ENCODE results near the gene AHRR. TPM values are rescaled to one million over a fixed set of nuclear protein-coding genes. Genes with fewer than 3 reads are reported as not detected.

The AHRR gene
- total and polyA plus RNA-seq, 2 donors from 2014 or later = 0.71 to 1.7 TPM

DNA sequence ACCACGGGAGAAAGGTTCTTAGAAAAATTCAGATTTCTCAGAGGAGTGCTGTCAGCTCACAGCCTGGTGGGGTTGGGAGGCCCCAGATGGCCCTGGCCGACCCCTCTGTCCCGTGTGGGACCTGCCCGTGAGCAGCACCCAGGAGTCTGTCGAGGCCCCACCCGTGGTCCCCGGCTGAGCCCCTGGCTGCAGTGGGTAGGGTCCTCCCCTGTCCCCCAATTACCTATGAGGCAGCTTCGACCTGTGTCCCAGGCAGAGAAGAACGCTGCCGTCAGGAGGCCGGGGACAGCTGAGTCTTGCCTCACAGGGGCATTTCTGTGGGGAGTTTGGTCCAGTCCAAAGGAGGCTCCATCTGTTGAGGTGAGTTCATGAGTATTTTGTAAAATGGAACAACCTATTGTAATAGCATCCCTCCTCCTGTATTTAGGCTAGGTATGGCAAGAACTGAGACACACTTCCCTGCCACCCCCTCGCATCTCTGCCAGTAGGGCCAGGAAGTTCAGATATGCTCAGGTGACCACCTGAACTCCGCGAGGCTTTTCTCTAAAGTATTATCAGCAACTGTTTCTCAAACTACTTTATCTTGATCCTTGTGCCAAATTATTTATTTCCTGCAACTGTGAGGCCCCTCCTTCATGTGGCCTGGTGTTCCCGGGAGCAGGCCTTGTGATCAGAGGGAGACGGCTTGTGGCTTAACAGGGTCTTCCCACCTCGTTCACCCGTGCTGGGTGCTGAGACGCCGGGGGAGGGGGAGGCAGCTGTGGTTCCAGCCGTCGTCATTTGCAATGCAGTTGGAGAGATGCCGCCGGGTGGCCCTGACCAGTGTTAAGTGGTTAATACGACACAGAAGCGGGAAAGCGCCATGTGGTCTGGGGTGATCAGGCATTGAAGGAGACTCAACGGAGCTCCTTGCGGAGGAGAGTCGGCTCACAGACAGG is 1.7 kb downstream of the AHRR start:
- no peak for FAIRE-seq
- no peaks in the 10 kb centered on the region for H3K9me3 ChIP-seq (ENCODE audit: control insufficient read depth in 2 of 3, insufficient read depth in 1 of 3, low read length in 3 of 3)

GRCh38 chr5:324736-325612 is 3.5 kb downstream of the AHRR start:
- no peak overlapping the region for H3K4me3 ChIP-seq (ENCODE audit: low read length in 3 of 3)
- DNase-seq = peak in 2 of 5 donors; percentile 25 to 60
- no peaks in the 10 kb centered on the region for H3K9me3 ChIP-seq (ENCODE audit: control insufficient read depth in 2 of 3, insufficient read depth in 1 of 3, low read length in 3 of 3)
- peaks cover 2% of the 10 kb centered on the region for H3K27me3 ChIP-seq (ENCODE audit: control insufficient read depth, insufficient read depth, low read length)
- no peak for FAIRE-seq
- no peak overlapping the region for H3K27ac ChIP-seq (ENCODE audit: low read depth in 2 of 2, low read length in 2 of 2)
- peaks cover 0 to 4% (median 0%) of the 10 kb centered on the region in 3 donors for H3K4me1 ChIP-seq (ENCODE audit: control insufficient read depth in 2 of 3, insufficient read depth in 2 of 3, low read depth in 1 of 3, low read length in 3 of 3)
- TF ChIP-seq, protein P1, sequence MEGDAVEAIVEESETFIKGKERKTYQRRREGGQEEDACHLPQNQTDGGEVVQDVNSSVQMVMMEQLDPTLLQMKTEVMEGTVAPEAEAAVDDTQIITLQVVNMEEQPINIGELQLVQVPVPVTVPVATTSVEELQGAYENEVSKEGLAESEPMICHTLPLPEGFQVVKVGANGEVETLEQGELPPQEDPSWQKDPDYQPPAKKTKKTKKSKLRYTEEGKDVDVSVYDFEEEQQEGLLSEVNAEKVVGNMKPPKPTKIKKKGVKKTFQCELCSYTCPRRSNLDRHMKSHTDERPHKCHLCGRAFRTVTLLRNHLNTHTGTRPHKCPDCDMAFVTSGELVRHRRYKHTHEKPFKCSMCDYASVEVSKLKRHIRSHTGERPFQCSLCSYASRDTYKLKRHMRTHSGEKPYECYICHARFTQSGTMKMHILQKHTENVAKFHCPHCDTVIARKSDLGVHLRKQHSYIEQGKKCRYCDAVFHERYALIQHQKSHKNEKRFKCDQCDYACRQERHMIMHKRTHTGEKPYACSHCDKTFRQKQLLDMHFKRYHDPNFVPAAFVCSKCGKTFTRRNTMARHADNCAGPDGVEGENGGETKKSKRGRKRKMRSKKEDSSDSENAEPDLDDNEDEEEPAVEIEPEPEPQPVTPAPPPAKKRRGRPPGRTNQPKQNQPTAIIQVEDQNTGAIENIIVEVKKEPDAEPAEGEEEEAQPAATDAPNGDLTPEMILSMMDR (IDR thresholded peaks at IDR 0.05; ENCODE audit: borderline replicate concordance, extremely low read depth, insufficient read depth) = no peak
- no peaks in the 10 kb centered on the region for H3K36me3 ChIP-seq (ENCODE audit: control insufficient read depth in 2 of 3, insufficient read depth in 3 of 3, low read length in 3 of 3)
- H3K9ac ChIP-seq (ENCODE audit: low read length in 3 of 3) = no peak overlapping the region
- intact Hi-C loops (cut with DNase I) = no loop called here

More for the DNA sequence above, 1.7 kb downstream of the AHRR start:
- Histone ChIP-seq H3K27me3 (ENCODE audit: control insufficient read depth, insufficient read depth, low read length) (peaks cover 12% of the 10 kb centered on the region), H3K27ac (ENCODE audit: low read depth in 2 of 2, low read length in 2 of 2) (no peak overlapping the region), H3K4me1 (ENCODE audit: control insufficient read depth in 2 of 3, insufficient read depth in 2 of 3, low read depth in 1 of 3, low read length in 3 of 3) (peaks cover 0 to 4% (median 0%) of the 10 kb centered on the region in 3 donors), H3K9ac (ENCODE audit: low read length in 3 of 3) (no peak overlapping the region), H3K36me3 (ENCODE audit: control insufficient read depth in 2 of 3, insufficient read depth in 3 of 3, low read length in 3 of 3) (no peaks in the 10 kb centered on the region), H3K4me3 (ENCODE audit: low read length in 3 of 3) (no peak overlapping the region)
- TF ChIP-seq, protein P1 (IDR thresholded peaks at IDR 0.05; ENCODE audit: borderline replicate concordance, extremely low read depth, insufficient read depth) = no peak
- intact Hi-C loops (cut with DNase I) = no loop called here
- peak in 1 of 5 donors; percentile 45 for DNase-seq

GRCh38 chr5:326109-326508 is 4.6 kb downstream of the AHRR start:
- Histone ChIP-seq H3K4me3 (ENCODE audit: low read length in 3 of 3) (no peak overlapping the region), H3K4me1 (ENCODE audit: control insufficient read depth in 2 of 3, insufficient read depth in 2 of 3, low read depth in 1 of 3, low read length in 3 of 3) (peaks cover 0 to 3% (median 0%) of the 10 kb centered on the region in 3 donors), H3K27me3 (ENCODE audit: control insufficient read depth, insufficient read depth, low read length) (no peaks in the 10 kb centered on the region), H3K9me3 (ENCODE audit: control insufficient read depth in 2 of 3, insufficient read depth in 1 of 3, low read length in 3 of 3) (no peaks in the 10 kb centered on the region), H3K9ac (ENCODE audit: low read length in 3 of 3) (no peak overlapping the region), H3K27ac (ENCODE audit: low read depth in 2 of 2, low read length in 2 of 2) (no peak overlapping the region), H3K36me3 (ENCODE audit: control insufficient read depth in 2 of 3, insufficient read depth in 3 of 3, low read length in 3 of 3) (no peaks in the 10 kb centered on the region)
- DNase-seq (no peak), FAIRE-seq (no peak)
- TF ChIP-seq, protein P1 (IDR thresholded peaks at IDR 0.05; ENCODE audit: borderline replicate concordance, extremely low read depth, insufficient read depth) = no peak
- intact Hi-C loops (cut with DNase I) = no loop called here
